SIG-M5 treated with dmso at 0.1 percent for 504 hours (cell line): ENCODE data around the gene ATP1A2.
A peak's percentile ranks its signal among the peaks of the same experiment; 100 is the strongest.

Experiments used
- DNase-seq: peaks from one replicate; lab custom pipeline; 2025; ENCODE audit not compliant: unreplicated experiment; lab: John Stamatoyannopoulos, UW

The ATP1A2 gene

GRCh38 chr1:160139840-160140239 lies 24.3 kb downstream of the ATP1A2 start:
- DNase-seq, result no peak

DNA sequence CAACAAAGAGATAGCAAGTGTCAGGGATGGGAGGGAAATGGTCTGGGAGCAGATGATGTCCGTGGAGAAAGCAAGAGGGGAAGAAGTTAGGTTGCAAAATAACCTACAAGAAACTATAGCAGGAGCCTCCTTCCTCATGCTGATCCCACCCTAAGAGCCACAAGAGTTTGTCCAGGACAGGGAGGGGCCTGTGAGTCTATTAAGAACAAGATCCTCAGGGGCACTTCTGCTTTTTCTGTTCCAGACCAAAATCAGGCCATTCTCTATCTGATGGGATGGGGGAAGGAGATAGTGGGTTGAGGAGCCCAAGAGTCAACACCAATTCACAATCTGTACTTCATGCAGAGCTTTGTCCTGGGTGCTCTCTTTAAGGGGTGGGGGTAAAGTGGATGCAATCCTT lies 28.1 kb downstream of the ATP1A2 start:
- DNase-seq, result peak; percentile 98

- no peak for DNase-seq
Measured at GRCh38 chr1:160144921-160145320, 29.4 kb downstream of the ATP1A2 start.

DNA sequence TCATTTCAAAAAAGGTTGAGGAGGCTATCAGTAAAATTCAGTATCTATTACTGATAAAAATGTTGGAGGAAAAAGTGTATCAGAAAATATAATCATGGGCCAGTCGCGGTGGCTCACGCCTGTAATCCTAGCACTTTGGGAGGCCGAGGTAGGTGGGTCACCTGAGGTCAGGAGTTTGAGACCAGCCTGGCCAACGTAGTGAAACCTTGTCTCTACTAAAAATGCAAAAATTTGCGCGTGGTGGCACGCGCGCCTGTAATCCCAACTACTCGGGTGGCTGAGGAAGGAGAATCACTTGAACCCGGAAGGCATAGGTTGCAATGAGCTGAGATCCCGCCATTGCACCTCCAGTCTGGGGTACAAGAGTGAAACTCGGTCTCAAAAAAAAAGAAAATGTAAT lies 30.5 kb downstream of the ATP1A2 start:
- DNase-seq, result no peak

DNA sequence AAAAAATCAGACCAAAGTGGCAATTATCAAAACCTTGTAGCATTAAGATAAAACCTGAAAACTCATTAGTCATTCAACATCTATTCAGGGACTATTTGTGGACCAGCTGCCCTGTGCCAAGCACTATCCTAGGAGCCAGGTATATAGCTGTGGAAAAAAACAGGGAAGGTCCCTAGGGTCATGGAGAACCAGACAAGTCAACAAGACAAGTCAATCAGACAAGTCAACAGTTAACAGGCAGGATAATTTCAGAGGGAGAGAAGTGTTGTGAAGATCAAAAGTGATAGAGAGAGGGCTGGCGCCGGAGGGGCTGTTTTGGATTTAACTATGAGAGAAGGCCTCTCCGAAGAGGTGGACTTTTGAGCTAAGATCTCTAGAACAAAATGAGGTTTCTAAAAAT lies 32.6 kb downstream of the ATP1A2 start:
- no peak for DNase-seq

DNA sequence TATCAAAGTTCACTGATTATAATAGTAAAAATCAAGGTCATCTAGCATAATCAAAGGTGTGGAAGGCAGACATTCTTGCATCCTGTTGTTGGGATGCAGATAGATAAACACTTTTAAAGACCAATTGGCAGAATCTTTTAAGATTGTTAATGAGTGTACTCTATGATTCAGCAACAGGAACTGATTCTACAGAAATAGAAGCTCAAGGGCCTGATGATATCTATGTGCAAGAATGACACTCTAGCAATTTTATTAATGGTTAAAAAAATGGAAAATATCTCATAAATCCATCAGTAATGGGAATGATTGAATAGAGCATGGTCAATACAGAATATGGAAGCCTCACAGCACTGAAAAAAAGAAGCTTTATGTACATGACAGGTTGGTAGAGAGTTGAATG lies 33.7 kb downstream of the ATP1A2 start:
- DNase-seq, result no peak

GRCh38 chr1:160149716-160150115 lies 34.2 kb downstream of the ATP1A2 start:
- no peak for DNase-seq

DNA sequence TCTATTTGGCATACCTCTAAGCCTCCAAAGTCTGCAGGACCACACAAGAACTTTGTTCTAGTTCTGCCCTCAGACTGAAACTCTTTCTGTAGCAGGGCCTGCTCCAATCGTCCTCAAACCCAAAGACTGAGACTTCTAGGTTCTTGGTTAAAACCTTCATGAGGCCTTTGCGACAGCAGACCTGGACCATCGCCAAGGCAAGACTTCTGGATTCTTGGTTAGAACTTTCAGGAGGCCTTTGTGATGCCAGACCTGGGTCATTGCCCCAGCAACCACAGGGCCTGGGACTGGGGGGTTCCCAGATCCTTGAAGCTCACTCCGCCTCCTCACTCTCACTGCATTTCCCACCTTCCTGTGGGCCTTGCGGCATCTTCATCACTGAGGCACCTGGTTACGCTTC lies 35.7 kb downstream of the ATP1A2 start, which contains the start of gene ATP1A4:
Gene ATP1A4, plus strand, starts transcription at position 301 of the 400 bp plus-strand sequence. CDS start 438 bp downstream, outside the sequence.
- DNase-seq, result no peak

DNA sequence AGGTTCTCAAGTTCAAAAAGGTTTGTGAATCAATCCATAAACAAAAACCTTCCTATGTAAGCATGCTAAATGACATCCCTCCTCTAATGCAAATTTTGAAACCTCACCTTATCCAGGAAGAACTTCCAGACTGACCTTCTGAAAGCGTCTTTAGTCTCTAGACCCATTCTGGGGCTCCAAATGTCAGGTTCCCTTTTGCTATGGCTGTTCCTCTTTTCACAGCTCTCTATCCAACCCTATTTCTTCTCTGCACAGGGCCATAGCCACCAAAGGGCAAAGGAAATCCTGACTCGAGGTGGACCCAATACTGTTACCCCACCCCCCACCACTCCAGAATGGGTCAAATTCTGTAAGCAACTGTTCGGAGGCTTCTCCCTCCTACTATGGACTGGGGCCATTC lies 39.2 kb downstream of the ATP1A2 start:
- peak; percentile 37 for DNase-seq

- no peak for DNase-seq
Measured at GRCh38 chr1:160156361-160156760, 40.8 kb downstream of the ATP1A2 start.

GRCh38 chr1:160157174-160157573 lies 41.6 kb downstream of the ATP1A2 start:
- no peak for DNase-seq

DNA sequence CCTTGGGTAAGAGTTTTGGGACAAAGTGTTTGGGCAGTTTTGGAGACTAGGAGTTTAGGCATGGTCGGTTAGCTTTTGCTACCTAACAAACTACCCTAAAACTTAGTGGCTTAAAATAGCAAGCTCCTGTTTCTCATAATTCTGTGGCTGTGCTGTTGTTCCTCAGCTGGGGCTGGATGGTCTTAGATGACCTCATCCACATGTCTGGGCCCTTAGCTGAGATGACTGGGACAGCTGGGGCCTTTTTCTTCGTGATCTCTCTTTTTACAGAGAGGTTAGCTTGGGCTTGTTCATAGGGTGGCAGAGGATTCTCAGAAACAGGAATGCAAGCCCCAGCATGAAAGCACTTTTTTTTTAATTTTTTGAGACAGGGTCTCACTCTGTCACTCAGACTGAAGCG lies 42.5 kb downstream of the ATP1A2 start:
- DNase-seq, result no peak

GRCh38 chr1:160158534-160158933 lies 43.0 kb downstream of the ATP1A2 start:
- DNase-seq, result no peak

GRCh38 chr1:160159846-160160245 lies 44.3 kb downstream of the ATP1A2 start:
- DNase-seq, result no peak

- DNase-seq, result peak; percentile 27
Measured at GRCh38 chr1:160161965-160162705, 46.6 kb downstream of the ATP1A2 start.

- DNase-seq, result no peak
Measured at GRCh38 chr1:160162931-160163330, 47.4 kb downstream of the ATP1A2 start.

DNA sequence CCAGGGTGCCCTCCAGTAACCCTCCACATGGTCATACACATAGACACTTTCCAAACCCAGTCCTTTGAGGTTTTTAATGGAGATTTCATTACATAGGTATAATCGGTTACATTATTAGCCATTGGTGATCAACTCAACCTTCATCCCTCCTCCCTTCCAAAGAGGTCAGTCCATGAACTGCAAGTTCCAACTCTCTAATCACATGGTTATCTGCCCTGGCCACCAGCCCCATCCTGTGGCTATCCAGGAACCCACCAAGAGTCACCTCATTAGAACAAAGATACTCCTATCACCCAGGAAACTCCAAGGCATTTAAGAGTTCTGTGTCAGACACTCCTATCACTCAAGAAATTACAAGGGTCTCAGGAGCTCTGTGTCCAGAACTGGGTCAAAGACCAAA lies 48.1 kb downstream of the ATP1A2 start:
- DNase-seq, result no peak

DNA sequence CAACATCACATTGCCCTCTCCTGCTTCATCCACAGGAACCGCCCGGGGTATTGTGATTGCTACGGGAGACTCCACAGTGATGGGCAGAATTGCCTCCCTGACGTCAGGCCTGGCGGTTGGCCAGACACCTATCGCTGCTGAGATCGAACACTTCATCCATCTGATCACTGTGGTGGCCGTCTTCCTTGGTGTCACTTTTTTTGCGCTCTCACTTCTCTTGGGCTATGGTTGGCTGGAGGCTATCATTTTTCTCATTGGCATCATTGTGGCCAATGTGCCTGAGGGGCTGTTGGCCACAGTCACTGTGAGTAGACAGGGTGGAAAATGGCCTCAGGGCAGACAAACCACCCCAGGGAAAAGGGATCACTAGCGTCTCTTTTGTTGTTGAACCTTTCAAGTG lies 48.6 kb downstream of the ATP1A2 start:
- DNase-seq, result no peak

DNA sequence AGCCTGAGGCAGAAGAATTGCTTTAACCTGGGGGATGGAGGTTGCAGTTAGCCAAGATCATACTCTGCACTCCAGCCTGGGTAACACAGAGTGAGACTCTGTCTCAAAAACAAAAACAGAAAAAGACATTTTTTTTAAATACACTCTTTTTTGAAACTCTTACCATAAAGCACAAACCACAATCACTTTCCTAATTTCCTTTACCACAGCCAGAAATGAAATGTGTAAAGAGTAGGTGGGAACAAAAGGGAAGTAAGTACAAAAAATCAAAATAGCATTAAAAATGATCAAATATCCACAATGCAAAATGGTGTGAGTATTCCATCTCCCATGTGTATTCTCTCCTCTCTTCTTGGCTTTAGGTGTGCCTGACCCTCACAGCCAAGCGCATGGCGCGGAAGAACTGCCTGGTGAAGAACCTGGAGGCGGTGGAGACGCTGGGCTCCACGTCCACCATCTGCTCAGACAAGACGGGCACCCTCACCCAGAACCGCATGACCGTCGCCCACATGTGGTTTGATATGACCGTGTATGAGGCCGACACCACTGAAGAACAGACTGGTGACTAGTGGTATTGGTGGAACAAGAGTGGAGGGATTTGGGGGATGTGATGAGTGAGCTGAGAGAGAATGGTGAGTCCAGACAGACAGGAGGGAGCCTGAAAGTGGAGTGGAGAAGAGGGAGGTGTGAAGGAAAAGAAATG lies 50.8 kb downstream of the ATP1A2 start:
- DNase-seq, result no peak

- DNase-seq, result no peak
Measured at GRCh38 chr1:160167056-160167455, 51.5 kb downstream of the ATP1A2 start.

GRCh38 chr1:160167580-160167979 lies 52.0 kb downstream of the ATP1A2 start:
- DNase-seq, result no peak

GRCh38 chr1:160168016-160168415 lies 52.5 kb downstream of the ATP1A2 start:
- DNase-seq, result no peak
